HG03439 (cell line): Measurements from ENCODE around the gene HMOX1.
"Not testable (repeated sequence)": the region's sequence is repeated elsewhere in the genome, so short reads cannot be mapped to it uniquely, and the experiment has no call there.

Experiments
- ATAC-seq: cut with Tn5 transposase; IDR thresholded peaks from one replicate; pipeline ENCODE4 v1.9.1; 2021; ENCODE audit warnings: mild to moderate bottlenecking, moderate library complexity; ENCODE audit not compliant: unreplicated experiment

The HMOX1 gene

GRCh38 chr22:35431483-35432227 is 50.8 kb downstream of the HMOX1 start:
- no peak for ATAC-seq

GRCh38 chr22:35432228-35432905 is 51.5 kb downstream of the HMOX1 start:
- ATAC-seq = no peak

GRCh38 chr22:35434061-35434710 is 53.3 kb downstream of the HMOX1 start:
- ATAC-seq = no peak

- ATAC-seq = no peak
Observed at GRCh38 chr22:35435201-35435740, 54.4 kb downstream of the HMOX1 start.

- no peak for ATAC-seq
Observed at GRCh38 chr22:35436421-35436820, 55.5 kb downstream of the HMOX1 start.

GRCh38 chr22:35437049-35437448 is 56.2 kb downstream of the HMOX1 start:
- no peak for ATAC-seq

- not testable (repeated sequence) for ATAC-seq
Observed at GRCh38 chr22:35438673-35439364, 57.9 kb downstream of the HMOX1 start.

GRCh38 chr22:35439365-35439717 is 58.4 kb downstream of the HMOX1 start:
- no peak for ATAC-seq

- no peak for ATAC-seq
Observed at GRCh38 chr22:35440129-35440528, 59.2 kb downstream of the HMOX1 start.

- ATAC-seq = no peak
Observed at GRCh38 chr22:35441489-35442100, 60.7 kb downstream of the HMOX1 start.

GRCh38 chr22:35442471-35442870 is 61.6 kb downstream of the HMOX1 start:
- no peak for ATAC-seq

GRCh38 chr22:35443338-35443737 is 62.4 kb downstream of the HMOX1 start:
- no peak for ATAC-seq
